ENCODE data around the gene PPP1R8. TPM values are rescaled to one million over a fixed set of nuclear protein-coding genes. Genes with fewer than 3 reads are reported as not detected.

Gene PPP1R8
- total and polyA plus RNA-seq, 2 of the 8 experiments (the other 6 are each of a cell fraction or from before 2014, with no cell fraction given) = 33.4 to 51.8 TPM

DNA sequence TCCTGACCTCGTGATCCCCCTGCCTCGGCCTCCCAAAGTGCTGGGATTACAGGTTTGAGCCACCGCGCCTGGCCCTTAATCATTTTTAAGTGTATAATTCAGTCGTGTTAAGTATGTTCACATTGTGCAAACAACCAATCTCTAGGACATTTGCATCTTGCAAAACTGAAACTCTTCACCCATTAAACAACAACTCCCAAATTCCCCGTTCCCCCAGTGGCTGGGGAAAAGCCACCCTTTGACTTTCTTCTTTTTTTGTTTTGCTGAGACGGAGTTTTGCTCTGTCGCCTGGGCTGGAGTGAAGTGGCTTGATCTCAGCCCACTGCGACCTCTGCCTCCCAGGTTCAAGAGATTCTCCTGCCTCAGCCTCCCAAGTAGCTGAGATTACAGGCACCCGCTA lies 35.2 kb downstream of the PPP1R8 start (continued):
- TF ChIP-seq, protein P1, sequence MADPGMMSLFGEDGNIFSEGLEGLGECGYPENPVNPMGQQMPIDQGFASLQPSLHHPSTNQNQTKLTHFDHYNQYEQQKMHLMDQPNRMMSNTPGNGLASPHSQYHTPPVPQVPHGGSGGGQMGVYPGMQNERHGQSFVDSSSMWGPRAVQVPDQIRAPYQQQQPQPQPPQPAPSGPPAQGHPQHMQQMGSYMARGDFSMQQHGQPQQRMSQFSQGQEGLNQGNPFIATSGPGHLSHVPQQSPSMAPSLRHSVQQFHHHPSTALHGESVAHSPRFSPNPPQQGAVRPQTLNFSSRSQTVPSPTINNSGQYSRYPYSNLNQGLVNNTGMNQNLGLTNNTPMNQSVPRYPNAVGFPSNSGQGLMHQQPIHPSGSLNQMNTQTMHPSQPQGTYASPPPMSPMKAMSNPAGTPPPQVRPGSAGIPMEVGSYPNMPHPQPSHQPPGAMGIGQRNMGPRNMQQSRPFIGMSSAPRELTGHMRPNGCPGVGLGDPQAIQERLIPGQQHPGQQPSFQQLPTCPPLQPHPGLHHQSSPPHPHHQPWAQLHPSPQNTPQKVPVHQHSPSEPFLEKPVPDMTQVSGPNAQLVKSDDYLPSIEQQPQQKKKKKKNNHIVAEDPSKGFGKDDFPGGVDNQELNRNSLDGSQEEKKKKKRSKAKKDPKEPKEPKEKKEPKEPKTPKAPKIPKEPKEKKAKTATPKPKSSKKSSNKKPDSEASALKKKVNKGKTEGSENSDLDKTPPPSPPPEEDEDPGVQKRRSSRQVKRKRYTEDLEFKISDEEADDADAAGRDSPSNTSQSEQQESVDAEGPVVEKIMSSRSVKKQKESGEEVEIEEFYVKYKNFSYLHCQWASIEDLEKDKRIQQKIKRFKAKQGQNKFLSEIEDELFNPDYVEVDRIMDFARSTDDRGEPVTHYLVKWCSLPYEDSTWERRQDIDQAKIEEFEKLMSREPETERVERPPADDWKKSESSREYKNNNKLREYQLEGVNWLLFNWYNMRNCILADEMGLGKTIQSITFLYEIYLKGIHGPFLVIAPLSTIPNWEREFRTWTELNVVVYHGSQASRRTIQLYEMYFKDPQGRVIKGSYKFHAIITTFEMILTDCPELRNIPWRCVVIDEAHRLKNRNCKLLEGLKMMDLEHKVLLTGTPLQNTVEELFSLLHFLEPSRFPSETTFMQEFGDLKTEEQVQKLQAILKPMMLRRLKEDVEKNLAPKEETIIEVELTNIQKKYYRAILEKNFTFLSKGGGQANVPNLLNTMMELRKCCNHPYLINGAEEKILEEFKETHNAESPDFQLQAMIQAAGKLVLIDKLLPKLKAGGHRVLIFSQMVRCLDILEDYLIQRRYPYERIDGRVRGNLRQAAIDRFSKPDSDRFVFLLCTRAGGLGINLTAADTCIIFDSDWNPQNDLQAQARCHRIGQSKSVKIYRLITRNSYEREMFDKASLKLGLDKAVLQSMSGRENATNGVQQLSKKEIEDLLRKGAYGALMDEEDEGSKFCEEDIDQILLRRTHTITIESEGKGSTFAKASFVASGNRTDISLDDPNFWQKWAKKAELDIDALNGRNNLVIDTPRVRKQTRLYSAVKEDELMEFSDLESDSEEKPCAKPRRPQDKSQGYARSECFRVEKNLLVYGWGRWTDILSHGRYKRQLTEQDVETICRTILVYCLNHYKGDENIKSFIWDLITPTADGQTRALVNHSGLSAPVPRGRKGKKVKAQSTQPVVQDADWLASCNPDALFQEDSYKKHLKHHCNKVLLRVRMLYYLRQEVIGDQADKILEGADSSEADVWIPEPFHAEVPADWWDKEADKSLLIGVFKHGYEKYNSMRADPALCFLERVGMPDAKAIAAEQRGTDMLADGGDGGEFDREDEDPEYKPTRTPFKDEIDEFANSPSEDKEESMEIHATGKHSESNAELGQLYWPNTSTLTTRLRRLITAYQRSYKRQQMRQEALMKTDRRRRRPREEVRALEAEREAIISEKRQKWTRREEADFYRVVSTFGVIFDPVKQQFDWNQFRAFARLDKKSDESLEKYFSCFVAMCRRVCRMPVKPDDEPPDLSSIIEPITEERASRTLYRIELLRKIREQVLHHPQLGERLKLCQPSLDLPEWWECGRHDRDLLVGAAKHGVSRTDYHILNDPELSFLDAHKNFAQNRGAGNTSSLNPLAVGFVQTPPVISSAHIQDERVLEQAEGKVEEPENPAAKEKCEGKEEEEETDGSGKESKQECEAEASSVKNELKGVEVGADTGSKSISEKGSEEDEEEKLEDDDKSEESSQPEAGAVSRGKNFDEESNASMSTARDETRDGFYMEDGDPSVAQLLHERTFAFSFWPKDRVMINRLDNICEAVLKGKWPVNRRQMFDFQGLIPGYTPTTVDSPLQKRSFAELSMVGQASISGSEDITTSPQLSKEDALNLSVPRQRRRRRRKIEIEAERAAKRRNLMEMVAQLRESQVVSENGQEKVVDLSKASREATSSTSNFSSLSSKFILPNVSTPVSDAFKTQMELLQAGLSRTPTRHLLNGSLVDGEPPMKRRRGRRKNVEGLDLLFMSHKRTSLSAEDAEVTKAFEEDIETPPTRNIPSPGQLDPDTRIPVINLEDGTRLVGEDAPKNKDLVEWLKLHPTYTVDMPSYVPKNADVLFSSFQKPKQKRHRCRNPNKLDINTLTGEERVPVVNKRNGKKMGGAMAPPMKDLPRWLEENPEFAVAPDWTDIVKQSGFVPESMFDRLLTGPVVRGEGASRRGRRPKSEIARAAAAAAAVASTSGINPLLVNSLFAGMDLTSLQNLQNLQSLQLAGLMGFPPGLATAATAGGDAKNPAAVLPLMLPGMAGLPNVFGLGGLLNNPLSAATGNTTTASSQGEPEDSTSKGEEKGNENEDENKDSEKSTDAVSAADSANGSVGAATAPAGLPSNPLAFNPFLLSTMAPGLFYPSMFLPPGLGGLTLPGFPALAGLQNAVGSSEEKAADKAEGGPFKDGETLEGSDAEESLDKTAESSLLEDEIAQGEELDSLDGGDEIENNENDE (IDR thresholded peaks at IDR 0.05; ENCODE audit: insufficient replicate concordance, low read length) = no peak
- TF ChIP-seq HDAC2 (IDR thresholded peaks at IDR 0.05; ENCODE audit: borderline replicate concordance in 1 of 2, low read depth in 2 of 2, low read length in 2 of 2) = no peak
- no peak for TF ChIP-seq RNF2 (IDR thresholded peaks at IDR 0.05; ENCODE audit: borderline replicate concordance, low read depth, low read length, missing control alignments, poor library complexity, severe bottlenecking)
- TF ChIP-seq NRF1 (IDR thresholded peaks at IDR 0.05; ENCODE audit: low read depth, low read length) = no peak
- TF ChIP-seq KDM4A (IDR thresholded peaks at IDR 0.05; ENCODE audit: low read depth, low read length, severe bottlenecking) = no peak
- TF ChIP-seq, protein P2, sequence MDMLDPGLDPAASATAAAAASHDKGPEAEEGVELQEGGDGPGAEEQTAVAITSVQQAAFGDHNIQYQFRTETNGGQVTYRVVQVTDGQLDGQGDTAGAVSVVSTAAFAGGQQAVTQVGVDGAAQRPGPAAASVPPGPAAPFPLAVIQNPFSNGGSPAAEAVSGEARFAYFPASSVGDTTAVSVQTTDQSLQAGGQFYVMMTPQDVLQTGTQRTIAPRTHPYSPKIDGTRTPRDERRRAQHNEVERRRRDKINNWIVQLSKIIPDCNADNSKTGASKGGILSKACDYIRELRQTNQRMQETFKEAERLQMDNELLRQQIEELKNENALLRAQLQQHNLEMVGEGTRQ (IDR thresholded peaks at IDR 0.05; ENCODE audit: low read length) = no peak
- no peak for TF ChIP-seq SP2 (IDR thresholded peaks at IDR 0.05; ENCODE audit: low read length)
- no peak for TF ChIP-seq YY1 (IDR thresholded peaks at IDR 0.05; ENCODE audit: low read depth, low read length)
- TF ChIP-seq KDM5A (IDR thresholded peaks at IDR 0.05; ENCODE audit: low read length) = no peak

Measured in H1 (cell line).